ENCODE results near the gene THSD7A.
"Not testable (repeated sequence)": the region's sequence is repeated elsewhere in the genome, so short reads cannot be mapped to it uniquely, and the experiment has no call there.

The THSD7A gene

DNA sequence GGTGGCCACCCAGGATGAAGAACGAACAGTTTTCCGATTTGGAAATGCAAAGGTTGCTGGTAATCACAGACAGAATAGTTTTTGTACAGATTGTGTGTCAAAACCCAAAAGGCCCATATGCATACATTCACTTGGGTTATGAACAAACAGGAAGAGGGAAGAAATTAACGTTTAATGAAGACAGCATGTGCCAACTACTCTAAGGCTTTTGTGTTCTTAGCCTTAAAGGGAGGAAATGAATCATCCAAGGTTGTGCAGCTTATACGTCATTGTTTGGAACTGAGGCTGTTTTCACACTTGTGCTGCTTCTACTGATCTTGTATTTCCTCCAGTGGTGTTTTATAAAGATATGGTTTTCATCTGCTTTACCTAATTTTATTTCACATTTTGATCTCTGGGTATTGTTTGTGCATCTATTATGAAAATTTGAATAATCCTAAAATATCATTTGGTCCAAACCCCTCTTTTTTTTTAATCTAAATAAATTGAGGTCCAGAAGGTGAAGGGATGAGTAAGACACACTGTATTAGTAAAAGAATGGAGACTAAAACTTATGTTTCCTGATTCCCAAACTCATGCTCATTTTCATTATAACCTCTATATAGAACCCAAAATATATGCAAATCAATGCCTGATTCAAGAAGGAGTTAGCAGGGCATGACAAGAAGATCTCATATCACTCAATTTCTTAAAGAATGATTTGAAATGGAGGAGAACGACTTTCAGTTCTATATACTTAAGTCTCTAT, 373.1 kb downstream of the THSD7A start:
- DNase-seq (ENCODE audit: low spot score), result no peak

DNA sequence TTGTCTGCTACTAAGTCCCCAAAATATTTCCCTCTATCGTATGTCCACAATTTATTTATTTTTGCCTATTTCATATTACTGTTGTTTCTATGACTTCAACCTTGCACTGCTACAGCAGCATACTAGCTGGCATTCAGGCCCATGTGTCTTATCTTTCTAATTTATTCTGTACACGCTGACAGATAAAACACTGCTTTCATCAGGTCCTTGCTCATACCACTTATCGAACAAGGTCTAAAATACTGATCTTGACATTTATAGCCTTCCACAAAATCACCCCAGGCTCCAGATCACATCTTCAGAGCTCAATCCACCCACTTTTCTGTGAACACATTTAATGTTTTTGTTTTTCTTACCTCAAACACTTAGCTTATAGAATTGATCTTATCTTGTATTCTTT, 374.6 kb downstream of the THSD7A start:
- no peak for DNase-seq (ENCODE audit: low spot score)

DNA sequence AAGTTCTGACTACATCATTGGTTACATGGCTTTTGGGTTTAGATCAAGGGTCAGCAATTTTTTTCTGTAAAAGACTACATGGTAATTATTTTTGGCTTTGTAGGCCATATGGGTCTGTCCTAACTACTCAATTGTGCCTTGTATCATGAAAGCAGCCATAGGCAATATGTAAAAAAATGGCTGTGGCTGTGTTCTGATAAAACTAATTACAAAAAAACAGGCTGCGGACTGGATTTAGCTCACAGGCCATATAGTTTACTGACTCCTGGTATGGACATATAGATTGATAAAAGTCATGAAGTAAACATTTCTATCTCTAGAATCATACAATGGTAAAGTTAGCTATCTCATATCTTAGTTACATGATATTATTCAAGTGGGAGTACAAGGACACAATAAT, 375.4 kb downstream of the THSD7A start:
- DNase-seq (ENCODE audit: low spot score), result no peak

DNA sequence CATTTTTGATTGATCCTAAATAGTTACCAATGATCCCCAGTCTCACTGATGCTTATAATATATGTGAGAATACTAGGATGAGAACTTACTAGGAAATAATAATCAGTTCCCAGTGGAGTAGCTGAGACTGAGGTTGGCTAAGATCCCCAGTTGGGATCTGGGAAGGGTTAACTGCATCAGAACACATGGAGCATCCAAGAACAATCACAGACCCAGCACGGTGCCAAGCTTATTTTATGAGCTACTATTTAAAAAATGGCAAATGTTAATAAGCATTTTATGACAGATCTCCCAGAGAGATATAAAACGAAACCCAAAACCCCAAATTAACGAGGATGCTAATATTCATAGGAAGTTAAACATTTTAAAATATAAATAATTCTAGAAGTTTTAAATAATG, 379.5 kb downstream of the THSD7A start:
- DNase-seq (ENCODE audit: low spot score), result no peak

DNA sequence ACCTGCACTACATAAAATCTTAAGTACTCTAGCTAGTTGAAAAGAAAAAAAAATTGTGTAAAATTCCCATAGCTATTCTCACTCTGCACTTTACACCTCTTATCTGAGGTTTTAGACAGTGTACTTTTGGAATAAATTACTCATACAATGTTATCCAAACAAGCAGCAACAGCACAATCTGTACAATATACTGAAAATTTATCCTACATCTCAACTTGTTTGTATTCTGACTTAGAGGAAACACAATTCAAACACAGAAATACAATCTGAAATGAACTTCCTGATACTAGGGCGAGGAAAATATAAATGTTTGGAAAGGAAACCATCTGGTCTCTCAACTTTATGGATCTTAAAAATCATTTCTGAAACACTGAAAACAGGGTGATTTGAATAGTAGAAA, 381.7 kb downstream of the THSD7A start:
- no peak for DNase-seq (ENCODE audit: low spot score)

DNA sequence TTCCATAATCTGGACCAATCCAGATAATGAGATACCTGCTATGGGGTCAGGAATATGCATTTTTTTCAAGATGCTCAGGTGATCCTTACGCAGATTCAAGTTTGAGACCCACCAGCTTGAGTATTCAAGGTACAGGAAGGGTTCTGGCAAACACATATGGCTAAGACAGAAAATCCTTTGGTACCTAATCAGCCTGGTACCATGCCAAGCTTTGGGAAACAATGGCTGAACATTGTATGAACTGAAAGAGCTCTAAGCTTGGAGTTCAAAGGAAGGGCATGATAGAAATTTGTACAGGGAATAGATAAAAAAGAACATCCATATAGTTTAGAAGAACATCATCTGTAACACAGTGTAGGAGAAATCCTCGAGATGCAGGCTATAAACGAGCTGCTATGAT, 382.7 kb downstream of the THSD7A start:
- DNase-seq (ENCODE audit: low spot score), result no peak

DNA sequence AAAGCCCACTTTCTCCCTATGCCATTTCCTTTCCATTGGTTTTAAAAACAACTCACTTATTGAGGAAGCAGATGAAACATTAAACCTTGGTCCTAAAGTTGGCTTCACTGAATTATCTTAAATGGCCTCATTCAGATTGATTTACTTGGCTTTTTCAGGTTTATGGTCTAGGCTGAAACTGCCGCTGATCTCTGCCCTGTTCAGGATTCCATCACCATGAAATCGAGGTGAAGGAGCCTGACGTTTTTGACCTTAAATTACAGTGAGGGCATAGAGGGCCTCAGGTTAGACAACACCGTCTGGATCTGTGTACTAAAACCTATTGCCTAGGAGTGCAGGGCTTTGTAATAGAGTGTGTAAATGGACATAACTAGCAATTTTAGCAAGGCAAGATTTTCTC, 383.7 kb downstream of the THSD7A start:
- DNase-seq (ENCODE audit: low spot score), result no peak

DNA sequence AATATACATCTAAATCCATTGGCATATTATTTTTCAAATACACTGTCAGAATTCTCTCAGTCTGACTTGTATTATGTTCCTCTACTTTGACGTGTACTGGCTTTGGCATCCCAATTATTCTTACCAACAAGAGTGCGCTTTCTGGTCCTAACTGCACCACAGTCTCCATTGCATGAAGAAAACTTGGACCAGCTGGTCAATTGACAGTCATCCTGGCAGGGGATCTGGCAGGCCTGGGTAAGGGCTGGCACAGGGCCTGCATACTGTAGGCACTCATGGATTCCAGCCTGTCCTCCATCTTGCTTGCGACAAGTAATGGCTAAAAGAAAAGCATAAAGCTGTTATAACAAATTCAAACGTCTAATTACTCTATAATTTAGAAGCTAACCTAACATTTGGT, 384.9 kb downstream of the THSD7A start:
- DNase-seq (ENCODE audit: low spot score), result no peak

DNA sequence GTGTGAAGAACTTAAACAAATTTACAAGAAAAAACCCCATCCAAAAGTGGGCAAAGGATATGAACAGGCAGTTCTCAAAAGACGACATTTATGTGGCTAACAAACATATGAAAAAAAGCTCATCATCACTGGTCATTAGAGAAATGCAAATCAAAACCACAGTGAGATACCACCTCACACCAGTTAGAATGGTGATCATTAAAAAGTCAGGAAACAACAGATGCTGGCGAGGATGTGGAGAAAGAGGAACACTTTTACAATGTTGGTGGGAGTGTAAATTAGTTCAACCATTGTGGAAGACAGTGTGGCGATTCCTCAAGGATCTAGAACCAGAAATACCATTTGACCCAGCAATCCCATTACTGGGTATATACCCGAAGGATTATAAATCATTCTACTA, 388.1 kb downstream of the THSD7A start:
- DNase-seq (ENCODE audit: low spot score), result not testable (repeated sequence)

DNA sequence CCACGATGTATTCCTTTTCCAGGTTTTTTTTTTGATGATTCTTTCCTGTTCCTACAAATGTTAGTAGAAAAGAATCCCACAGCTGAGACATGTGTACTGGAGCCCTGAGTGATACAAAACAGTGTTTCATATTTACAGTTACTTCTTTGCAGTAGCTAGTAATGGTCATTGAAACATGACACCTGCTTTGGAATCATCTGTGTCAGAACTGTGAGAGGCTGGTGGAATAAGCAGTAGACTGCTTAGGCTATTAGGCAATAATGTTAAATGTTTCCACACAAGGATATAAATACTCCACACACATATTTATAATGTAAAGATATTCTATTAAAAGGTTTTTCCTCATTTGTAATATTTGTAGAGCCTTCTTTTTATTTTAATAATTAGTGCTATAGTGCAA, 394.0 kb downstream of the THSD7A start:
- DNase-seq (ENCODE audit: low spot score), result no peak

DNA sequence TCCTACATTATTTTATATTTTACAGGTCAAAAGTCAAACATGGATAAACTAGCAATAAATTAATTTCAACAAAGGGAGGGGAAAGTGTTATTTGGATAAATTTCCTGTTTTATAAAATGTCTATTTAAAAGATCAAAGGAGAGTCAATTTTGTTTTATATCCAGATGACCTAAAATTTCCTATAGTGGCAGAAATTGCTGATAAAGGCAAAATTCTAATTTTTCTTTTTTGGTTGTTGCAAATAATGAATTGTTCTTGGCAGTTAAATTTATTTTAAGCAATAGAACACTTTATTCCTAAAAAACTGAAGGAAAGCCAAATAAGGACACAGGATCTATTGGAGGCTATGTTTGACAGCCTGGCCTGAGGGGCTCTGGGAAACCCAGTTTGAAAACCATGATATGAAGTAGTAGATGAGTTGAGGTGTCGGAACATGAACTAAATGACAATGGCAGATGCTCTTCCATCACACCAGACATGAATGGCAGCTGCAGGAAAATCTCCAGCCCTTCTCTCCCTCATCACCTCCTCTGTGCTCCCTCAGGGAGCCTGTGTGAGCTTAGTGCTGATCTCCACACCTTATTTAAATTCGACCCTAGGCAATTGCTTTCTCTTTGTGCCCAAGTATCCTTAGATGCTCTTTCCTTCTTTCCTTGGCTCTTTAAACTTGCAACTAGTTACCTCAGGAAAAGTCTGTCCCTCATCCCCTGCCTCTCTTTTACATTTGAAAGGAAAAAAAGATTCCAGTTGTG, 395.0 kb downstream of the THSD7A start:
- no peak for DNase-seq (ENCODE audit: low spot score)

DNA sequence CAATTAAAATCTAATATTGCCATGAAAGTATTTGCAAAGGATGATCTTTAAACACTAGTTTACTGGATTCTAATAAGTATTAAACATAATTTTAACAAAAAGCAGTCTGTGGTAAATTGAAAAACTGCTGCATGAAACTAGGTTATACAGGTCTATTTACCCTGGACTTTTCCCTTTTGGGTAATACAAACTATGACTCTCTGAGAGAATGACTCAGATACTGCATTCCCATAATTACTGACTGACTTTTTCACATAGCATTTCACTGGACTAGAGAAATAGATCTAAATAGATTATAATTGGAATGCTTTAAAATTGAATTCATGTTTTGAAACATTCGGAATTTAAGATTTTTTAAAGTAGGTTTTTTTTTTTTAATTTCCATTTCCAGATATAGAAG, 395.7 kb downstream of the THSD7A start:
- DNase-seq (ENCODE audit: low spot score), result no peak

DNA sequence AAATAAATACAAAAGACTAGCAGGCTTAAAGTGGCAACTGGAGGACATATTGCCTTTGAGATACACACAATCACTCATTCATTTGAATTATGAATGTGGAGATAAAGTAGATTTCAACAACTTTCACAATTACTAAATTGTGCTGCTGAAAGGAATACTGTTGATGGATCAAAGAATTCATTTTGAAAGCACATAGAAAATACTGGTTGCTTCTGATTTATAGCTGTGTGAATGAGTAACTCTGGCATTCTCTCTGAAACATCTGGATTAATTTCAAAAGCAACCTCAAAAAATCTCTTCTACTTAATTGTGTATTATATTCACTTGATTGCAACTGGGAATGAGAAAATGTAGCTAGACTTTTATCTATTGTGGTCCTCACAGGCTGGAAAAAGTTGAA, 397.6 kb downstream of the THSD7A start:
- DNase-seq (ENCODE audit: low spot score), result no peak

DNA sequence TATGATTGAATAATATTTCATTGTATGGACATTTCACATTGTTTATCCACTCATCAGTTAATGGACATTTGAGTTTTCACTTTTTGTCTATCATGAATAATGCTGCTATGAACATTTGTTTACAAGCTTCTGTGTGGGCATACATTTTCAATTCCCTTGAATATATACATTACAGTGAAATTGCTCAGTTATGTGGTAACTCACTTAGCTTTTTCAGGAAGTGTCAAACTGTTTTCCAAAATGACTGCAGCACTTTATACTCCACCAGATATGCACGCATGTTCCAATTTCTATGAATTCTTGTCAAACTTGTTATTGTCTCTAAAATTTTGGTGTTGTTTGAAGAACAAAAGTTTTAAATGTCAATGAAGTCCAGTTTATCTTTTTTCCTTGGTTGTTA, 401.2 kb downstream of the THSD7A start:
- DNase-seq (ENCODE audit: low spot score), result no peak

DNA sequence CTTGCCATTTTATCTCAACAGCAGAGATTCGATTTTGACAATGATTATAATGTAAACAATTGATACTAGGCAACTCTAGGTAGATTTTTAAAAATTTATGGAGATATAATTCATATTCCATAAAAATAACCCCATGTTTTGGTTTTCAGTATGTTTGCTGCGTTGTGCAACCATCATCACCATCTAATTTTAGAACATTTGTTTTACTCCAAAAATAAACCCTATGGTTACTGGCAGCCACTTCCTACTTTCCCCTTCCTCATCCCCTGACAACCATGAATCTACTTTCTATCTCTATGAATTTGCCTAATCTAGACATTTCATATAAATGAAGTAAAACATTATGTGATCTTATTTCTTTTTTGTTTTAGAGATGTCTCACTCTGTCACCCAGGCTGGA, 401.9 kb downstream of the THSD7A start:
- no peak for DNase-seq (ENCODE audit: low spot score)

DNA sequence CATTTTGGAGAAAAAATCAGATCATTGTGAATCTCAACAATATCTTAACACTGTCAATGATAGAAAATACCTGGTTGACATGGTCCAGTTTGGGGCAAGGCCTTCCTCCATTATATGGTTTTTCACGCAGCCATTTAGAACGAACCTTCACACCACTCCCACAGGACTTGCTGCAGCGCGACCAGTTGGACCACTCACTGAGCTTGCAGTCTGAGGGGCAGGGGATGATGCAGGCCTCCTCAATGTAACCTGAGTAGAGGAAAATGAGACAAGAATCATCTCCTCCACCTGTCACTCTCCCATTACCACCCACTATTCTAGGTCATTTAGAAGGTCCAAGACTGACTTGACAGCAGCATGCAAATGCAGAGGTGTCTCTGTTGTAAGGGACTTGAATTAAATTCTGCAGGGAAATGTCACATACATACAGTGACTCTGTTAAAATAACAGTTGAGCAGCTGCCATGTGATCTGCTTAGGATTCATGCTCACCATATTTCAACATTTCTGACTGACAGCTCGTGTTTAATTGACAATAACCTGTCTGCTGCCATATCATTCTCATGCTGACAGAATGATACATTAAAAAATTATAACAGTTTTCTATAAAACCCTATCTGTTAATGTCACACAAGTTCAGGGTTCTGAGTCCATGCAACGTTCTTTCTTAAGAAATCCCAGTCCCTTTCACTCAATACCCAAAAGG, 403.0 kb downstream of the THSD7A start:
- DNase-seq (ENCODE audit: low spot score), result no peak

DNA sequence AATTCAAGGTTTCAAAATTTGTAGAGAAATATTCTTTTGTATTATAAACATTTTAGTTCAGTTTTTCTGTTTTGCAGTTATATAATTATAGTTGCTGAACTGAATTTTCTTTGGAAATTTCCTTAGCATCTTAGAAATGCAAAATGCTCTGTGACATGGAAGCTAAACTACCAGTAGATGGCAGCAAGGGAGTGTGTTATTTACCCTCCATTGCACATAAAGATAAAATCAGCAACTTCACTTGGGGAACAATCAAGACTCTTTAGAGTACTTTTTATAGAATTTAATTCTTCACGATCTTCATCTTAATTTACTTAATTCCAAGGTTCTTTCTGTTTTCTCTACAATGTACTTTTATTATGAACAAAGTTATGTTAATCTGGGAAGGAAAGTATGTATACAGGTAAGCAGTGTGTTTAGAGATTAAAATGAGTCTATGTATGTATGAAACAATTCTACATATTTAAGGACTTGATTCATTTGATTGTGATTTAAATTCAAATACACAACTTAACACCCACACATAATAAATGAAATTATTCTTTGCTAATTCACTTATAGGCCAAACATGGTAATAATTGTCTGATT, 404.2 kb downstream of the THSD7A start:
- DNase-seq (ENCODE audit: low spot score), result peak; percentile 37

DNA sequence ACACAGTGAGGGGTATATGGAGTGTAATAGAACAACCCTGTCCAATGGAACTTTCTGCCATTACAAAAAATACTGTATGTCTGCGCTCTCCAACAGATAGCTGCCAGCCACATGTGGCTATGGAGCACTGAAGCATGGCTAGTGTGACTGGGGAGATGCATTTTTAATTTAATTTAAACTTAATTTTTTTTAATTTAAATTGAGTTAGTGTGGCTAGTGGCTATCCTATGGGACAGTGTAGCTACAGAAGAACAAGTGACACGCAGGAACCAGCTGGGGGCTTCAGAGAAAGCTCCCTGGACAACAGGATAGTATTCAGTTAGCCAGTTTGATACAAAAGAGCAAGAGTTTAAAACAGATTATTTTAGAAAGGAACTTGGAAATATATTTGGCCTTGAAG, 408.0 kb downstream of the THSD7A start:
- DNase-seq (ENCODE audit: low spot score), result no peak

DNA sequence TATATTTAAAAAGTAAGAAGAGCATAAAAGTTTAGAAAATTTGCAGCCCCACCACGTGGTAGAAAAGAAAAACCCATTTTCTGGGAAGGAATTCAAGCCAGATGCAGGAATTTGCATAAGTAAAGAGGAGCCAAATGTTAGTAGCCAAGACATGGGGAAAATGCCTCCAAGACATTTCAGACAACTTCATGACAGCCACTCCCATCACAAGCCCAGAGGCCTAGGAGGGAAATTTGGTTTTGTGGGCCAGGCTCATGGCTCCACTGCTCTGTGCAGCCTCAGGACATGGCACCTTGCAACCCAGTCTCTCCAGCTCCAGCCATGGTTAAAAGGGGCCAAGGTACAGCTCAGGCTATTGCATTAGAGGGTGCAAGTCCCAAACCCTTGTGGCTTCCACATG, 411.9 kb downstream of the THSD7A start:
- no peak for DNase-seq (ENCODE audit: low spot score)

DNA sequence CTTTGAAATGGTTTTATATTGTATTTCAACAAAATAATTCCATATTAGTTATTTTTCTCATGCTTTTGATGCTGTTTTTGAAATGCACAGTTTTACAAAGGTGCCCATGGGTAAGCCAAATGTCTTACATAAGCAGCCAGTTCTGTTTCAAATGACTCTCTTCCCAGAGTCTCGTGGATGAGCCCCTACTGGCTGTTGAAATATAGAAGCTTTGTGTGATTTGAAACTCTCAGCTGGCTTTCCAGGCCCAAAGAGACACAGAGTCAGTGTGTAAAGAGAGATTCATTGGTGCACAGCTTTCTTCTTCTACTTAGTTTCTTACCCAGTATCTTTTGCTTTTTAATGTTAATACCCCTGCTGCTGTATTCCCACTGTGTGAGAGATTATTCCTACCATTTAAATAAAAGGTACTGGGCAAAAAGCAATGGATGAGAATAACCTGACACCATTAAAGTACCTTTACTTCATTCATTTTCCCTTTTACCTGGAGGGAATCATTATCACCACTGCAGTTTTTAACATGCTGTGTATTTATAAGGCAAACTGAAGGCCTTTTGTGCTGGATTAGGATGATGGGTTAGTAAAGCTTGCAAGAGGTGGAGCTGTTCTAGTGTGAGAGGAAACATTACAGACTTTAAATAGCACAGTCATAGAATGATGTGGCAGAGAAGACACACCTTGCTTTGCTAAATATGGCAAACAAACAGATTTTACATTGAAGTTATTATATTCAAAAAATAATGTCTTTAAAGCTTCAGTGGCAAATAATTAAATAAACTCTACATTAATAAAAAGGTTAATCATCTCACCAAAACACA, 415.1 kb downstream of the THSD7A start:
- DNase-seq (ENCODE audit: low spot score), result no peak

DNA sequence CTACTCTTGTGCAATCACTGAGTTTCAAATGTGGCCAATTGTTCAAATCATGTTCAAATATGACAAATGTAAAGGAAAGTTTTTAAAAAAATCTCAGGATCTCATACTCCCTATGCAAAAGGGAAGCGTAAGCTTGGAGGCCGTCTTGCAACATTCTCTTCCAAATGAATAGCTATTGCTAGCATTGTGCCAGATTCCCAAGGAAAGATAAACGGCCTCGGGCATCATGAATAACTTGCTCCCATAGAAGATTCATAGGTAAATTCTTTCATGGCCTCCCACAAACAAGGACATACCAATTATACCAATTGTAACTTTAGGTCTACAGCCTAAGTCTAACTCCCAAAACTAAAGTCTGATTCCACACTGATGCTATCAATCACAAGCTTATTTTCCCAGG, 416.9 kb downstream of the THSD7A start:
- DNase-seq (ENCODE audit: low spot score), result no peak

DNA sequence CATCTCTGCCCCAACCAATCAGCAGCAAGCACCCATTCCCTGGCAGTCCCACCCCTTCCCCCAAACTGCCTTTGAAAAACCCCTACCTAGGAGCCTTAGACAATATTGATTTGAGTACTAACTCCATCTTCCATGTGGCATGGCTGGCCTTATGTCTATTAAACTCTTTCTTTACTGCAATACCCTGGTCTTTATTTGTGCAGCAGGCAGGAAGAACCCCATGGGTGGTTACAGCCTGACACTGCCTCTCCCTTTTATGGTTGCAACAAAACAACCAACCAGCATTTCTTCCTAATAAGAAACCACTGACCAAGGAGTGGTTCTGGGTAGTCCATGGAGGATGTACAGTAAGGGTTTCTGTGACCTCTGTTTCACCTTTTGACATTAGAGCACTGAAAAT, 418.1 kb downstream of the THSD7A start:
- DNase-seq (ENCODE audit: low spot score), result no peak
